ENCODE results near the gene NDUFS3.

Gene NDUFS3

DNA sequence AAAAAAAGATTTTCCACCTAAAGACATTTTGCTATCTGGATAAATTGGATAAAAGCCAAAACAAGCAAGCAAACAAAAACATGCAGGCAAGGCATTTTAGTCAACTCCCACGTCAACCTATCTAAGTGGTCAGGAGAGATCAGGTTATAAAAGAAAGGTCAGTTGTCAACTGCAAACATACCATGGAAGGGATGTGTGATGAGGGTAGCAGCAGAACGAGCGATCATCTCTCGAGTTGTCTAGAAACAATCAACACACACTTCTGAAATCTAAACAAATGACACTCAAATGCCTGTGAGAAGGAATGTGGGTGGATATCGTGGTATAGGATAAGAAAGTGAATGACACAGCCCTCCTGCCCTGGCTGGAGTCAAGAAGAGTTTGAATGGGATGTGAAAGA, 52.6 kb downstream of the NDUFS3 start:
- no peak for DNase-seq (ENCODE audit: low spot score)

Small RNAs within 50 kb of the gene (small RNA-seq; reads per million reads assigned to genes)
- gene RN7SL652P (0 to 0.13 reads per million in 2 experiments), gene RNU5E-10P (0.24 to 2.4 reads per million in 2 experiments)
